ENCODE data around the gene RAP1GAP2.
"Not testable (repeated sequence)": the region's sequence is repeated elsewhere in the genome, so short reads cannot be mapped to it uniquely, and the experiment has no call there.

RAP1GAP2 gene

GRCh38 chr17:2980211-2980903 is 184.1 kb downstream of the RAP1GAP2 start:
- H3K4me3 ChIP-seq = no peak overlapping the region
- H3K27ac ChIP-seq = no peak overlapping the region

GRCh38 chr17:2980904-2981246 is 184.6 kb downstream of the RAP1GAP2 start:
- Histone ChIP-seq H3K4me3 (no peak overlapping the region), H3K27ac (no peak overlapping the region)

DNA sequence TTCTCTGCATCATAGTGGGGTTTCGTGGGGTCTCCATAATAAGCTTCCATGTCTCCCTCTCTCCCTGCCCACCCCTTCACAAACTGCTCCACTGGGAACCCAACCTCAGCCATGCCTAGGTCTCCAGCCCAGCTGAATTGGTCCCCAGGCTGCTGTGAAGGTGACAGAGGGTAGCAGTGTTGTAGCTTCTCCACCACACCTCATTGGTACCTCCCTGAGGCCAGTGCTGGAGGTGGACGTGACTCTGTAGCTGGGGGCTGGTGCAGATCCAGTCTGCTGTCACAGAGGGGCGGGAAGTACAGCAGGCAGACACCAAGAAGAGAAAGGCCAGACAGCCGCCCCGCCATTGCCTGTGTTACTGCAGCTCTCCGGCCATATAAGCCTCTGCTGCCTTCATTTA is 185.1 kb downstream of the RAP1GAP2 start:
- no peak overlapping the region for H3K27ac ChIP-seq
- no peak overlapping the region for H3K4me3 ChIP-seq

DNA sequence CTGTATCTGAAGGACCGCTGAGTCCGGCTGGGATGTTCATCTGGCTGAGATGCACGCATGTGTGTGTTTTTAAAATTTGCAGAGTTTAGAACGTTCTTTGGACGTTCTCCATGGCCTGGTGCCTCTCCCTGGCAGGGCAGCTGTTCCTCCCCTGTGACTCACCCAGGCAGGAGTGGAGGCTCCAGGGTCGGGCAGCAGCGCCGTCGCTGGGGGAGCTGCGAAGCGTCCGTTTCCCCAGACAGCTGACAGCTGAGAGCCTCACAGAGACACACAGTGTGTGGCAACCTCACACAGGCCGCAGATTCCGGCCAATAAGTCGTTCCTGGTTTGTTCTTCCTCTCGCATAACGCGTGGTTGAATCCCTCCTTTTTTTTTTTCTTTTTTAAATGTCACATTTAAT is 186.6 kb downstream of the RAP1GAP2 start:
- peak overlapping the region in 2 of 21 experiments; percentile 42 to 65 for H3K27ac ChIP-seq
- no peak overlapping the region for H3K4me3 ChIP-seq

DNA sequence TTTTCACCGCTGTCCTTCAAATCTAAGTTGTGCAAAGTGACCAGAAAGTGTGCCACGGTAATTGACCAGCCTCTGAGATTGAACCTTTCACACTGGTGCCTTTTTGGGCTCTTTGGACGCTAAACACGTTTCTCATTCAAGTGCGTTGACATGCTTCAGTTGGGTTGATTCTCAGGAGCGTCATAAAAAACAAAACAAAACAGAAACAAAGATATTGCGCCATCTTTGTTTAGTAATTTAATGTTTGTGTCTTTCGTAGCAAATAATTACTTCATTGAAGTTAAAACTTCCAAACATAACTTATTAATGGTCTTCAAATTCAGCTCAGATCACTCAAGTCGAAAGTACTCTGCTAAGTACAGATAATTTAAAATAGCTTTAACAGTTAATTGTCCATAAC is 187.0 kb downstream of the RAP1GAP2 start:
- H3K27ac ChIP-seq = peak overlapping the region in 2 of 21 experiments; percentile 42 to 65
- H3K4me3 ChIP-seq = no peak overlapping the region

GRCh38 chr17:2985318-2985717 is 189.1 kb downstream of the RAP1GAP2 start:
- H3K4me3 ChIP-seq = no peak overlapping the region
- H3K27ac ChIP-seq = no peak overlapping the region

DNA sequence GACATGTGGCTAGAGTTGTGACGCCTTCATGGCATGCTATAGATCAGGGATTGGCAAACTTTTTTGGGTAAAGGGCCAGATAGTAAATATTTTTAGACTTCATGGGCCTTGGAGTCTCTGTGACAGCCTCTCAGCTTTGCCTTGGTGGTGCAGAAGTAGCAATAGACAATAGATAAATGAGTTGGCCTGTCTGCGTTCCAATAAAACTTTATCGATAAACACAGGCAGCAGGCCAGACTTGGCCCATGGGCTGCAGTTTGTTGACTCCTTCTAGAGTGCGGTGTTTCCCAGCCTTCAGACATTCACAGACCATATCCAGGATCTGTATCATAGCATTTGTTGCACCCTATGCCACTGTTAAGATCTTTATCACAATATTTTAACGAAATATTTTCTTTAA is 190.7 kb downstream of the RAP1GAP2 start:
- no peak overlapping the region for H3K27ac ChIP-seq

GRCh38 chr17:2989396-2989795 is 193.2 kb downstream of the RAP1GAP2 start:
- H3K4me3 ChIP-seq, H3K27ac ChIP-seq: not testable (repeated sequence)

More for the DNA sequence above, 190.7 kb downstream of the RAP1GAP2 start:
- no peak overlapping the region for H3K4me3 ChIP-seq

GRCh38 chr17:2989855-2990254 is 193.6 kb downstream of the RAP1GAP2 start:
- Histone ChIP-seq H3K4me3 (no peak overlapping the region), H3K27ac (no peak overlapping the region)

DNA sequence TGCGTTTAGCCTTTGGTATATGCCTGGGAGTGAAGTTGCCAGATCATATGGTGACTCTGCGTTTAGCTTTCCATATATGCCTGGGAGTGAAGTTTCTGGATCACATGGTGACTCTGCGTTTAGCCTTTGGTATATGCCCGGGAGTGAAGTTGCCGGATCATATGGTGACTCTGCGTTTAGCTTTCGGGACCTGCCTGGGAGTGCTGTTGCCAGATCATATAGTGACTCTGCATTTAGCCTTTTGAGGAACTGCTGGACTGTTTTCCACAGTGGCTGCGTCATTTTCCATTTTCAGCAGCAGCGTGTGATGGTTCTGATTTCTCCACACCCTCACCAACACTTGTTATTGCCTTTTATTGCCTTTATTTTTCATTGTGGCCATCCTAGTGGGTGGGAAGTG is 194.2 kb downstream of the RAP1GAP2 start:
- Histone ChIP-seq H3K4me3 (no peak overlapping the region), H3K27ac (no peak overlapping the region)

DNA sequence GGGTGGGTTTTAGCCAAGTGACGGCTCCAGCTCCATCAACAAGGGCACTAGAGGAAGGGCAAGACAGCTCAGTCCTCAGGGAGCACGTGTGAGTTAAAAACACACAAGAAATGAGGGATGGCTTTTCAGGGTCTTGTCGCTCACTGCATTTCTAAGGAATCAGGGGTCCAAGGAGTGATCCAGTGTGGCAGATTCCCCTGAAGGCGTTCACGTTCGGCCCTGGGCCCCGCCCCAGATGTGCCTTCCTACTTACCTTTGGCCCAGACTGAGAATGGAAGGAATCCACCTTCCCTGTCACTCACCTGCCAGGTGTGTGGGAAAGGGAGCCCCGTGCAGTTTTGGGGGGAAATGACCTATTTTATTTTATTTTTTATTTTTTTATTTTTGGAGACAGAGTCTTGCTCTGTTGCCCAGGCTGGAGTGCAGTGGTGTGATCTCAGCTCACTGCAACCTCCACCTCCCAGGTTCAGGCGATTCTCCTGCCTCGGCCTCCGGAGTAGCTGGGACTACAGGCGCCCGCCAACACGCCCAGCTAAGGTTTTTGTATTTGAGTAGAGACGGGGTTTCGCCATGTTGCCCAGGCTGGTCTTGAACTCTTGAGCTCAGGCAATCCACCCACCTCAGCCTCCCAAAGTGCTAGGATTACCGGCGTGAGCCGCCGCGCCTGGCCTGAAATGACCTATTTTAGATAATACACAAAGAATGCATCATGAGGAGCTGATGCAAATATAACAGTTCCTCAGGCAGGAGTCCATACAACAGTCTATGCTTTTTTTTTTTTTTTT is 195.3 kb downstream of the RAP1GAP2 start:
- not testable (repeated sequence) for H3K4me3 ChIP-seq

DNA sequence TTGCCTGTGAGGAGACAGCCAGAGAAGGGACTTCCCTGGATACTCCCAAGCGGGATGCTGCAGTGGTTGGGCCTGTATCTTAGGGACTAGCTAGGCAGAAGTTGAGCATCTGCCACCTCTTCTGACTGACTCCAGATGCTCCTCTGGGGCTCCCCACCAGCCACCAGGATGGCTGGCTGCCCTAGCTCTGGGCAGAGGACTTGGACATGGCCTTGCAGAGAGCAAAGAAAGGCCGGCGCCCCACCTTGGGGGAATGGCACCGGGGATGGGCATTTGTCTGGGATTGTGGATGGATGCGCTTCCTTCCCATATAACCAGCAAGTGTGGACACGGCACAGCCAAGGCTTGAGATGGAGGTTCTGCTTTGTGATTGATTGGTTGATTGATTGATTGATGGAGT is 198.2 kb downstream of the RAP1GAP2 start:
- Histone ChIP-seq H3K4me3 (no peak overlapping the region), H3K27ac (no peak overlapping the region)

More for the DNA sequence above, 195.3 kb downstream of the RAP1GAP2 start:
- not testable (repeated sequence) for H3K27ac ChIP-seq

GRCh38 chr17:2995377-2995776 is 199.1 kb downstream of the RAP1GAP2 start:
- H3K4me3 ChIP-seq = no peak overlapping the region
- H3K27ac ChIP-seq = no peak overlapping the region

DNA sequence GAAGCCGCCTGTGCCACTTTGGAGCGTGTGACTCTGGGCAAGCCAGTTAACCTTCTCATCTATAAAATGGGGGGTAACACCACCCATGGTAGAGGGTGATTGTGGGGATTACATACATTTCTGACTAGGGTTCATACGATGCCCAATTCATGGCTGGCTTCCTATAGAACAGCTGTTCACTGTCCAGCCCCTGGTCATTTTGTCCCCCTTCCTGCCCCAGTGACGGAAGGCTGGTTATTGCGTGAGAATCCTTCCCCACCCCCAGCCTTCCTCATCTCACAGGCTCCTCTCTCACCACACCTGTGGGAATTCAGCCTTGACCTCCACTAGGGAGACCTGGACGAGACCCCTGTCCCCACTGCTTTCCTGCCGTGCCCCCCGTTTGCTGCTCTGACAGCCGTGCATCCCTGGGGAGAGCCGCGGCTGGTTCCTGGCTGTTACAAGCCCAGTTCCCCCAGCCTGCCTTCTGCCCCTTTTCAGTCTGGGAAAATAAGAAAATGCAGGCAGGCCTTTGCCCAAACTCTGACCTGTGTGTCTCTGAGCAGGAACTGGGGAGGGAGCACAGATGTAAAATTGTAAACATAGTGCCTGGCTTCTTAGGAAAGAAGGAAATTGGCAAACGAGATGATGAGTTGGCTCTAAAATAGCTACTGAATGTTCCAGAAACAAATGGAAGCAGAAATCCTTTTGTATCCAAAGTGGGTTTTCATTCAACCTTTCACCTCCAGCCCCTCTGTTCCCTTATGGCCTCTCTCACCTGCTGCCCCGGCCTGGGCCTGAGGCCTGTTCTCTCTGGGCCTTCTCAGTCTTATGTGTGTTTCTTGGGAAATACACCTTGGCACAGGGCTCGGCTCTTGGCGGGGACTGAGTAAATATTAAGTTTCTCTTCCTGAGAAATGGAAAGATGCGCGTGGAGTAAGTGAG is 199.9 kb downstream of the RAP1GAP2 start:
- Histone ChIP-seq H3K4me3 (no peak overlapping the region), H3K27ac (peak overlapping the region in 4 of 21 experiments; percentile 28 to 42 (median 38))

DNA sequence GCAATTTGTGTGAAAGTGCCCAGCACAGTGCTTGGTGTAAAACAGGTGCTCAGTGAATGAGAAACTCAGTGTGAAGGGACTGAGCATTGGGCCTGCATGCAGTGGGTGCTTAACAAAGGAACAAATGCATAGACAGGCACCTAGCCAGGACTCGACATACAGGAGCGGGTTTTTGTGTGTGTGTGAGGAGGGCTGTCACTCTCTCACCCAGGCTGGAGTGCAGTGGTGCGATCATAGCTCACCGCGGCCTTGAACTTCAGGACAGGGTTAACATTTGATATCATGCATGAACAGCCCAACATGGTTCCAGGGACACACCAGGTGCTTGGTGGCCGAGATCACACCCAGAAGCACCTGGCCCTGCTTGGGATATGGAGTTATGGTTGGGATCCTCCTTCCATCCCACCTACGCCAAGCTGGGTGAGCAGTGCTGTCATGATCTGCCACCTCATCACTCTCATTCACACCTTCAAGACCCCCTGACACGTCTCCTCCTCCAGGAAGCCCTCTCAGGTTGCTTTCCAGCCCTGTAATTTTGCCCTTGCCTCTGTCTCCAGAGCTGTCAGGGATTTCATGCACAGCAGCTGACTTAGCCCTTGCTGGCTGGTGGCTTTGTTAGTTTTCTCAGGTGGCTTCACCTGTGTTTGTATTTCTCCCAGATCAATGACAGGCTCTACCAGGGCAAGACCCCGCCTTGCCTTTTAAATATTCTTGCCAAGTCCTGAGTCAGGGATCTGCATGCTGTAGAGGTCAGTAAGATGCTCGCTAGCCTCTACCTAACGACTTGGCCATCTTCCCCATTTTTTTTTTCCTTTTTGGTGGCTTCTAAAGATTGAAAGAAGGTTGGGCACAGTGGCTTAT is 200.8 kb downstream of the RAP1GAP2 start:
- H3K4me3 ChIP-seq = no peak overlapping the region
- peak overlapping the region in 4 of 21 experiments; percentile 28 to 42 (median 38) for H3K27ac ChIP-seq

DNA sequence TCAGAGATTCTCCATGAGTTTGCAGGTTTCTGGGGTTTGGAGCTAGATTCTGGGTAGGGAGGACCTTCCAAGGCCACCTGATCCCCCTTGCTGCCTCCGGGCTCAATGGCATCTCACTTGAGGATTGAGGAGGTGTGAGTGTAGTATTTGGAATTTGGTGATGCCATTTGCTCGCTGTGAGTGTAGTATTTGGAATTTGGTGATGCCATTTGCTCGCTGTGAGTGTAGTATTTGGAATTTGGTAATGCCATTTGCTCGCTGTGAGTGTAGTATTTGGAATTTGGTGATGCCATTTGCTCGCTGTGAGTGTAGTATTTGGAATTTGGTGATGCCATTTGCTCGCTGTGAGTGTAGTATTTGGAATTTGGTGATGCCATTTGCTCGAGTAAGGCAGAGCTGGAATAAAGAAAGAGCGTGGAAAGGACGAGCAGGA is 202.2 kb downstream of the RAP1GAP2 start:
- not testable (repeated sequence) for H3K27ac ChIP-seq, H3K4me3 ChIP-seq

- Histone ChIP-seq H3K27ac (peak overlapping the region in 11 of 21 experiments; percentile 17 to 83 (median 75)), H3K4me3 (no peak overlapping the region)
Measured at GRCh38 chr17:3002538-3003295, 206.5 kb downstream of the RAP1GAP2 start.

All from skin epidermis (tissue), 12 donors.